HepG2 (cell line): Measurements from ENCODE around the gene TNS4. TPM values are rescaled to one million over a fixed set of nuclear protein-coding genes. Genes with fewer than 3 reads are reported as not detected.

Source experiments
- ATAC-seq: fragments of 200-7000 bp; cut with Tn5 transposase; 3 replicates; pipeline ENCODE4 v1.9.1; 2020; ENCODE audit warnings: mild to moderate bottlenecking, moderate library complexity
- BruUV-seq: library from RNA; stranded (reverse); fragments of 400-500 nt; replicated peaks from 2 replicates; lab custom pipeline; 2021; lab: Mats Ljungman, UMichigan
- CTCF ChIA-PET: fragments of 300-600 bp; formaldehyde crosslinking; extraction: SDS; loops from one replicate; lab custom pipeline; 2021; ENCODE audit warnings: low total read pairs, inconsistent platforms, low intra/inter-chr PET ratio; lab: Yijun Ruan, JAX
- POLR2A ChIA-PET: fragments of 350-600 bp; sonication (Branson Sonifier 250); formaldehyde crosslinking; loops from one replicate; lab custom pipeline; 2020; ENCODE audit warnings: antibody characterized with exemption, inconsistent platforms; lab: Yijun Ruan, JAX
- DNase-seq: peaks from one replicate; pipeline ENCODE4 v3.0.0-alpha.2; 2015; ENCODE audit warnings: low spot score
- FAIRE-seq: peaks from 3 replicates; lab custom pipeline; 2011; peaks lifted over from hg19 to GRCh38; lab: Jason Lieb, UNC
- H2AFZ ChIP-seq: one replicate; pipeline ENCODE4 v1.6.1; 2011; ENCODE audit warnings: low read length, inconsistent platforms
- H3K27ac ChIP-seq: fragments of 300-600 bp; 3 replicates; pipeline ENCODE4 v1.8.0; 2011; ENCODE audit warnings: mixed run types, mild to moderate bottlenecking, mixed read lengths, low read length, inconsistent platforms; ENCODE audit not compliant: insufficient read depth; ENCODE audit errors: extremely low read length
- H3K27me3 ChIP-seq, 2 experiments: fragments of 200-600 bp in 1 of 2; 2 replicates in 1 of 2; 3 replicates in 1 of 2; pipeline versions ENCODE4 v1.6.0 to v1.8.0; 2011; ENCODE audit warnings: low read length in 2 of 2, mild to moderate bottlenecking in 2 of 2, moderate library complexity in 2 of 2, inconsistent platforms in 1 of 2; ENCODE audit not compliant: insufficient read depth in 2 of 2, control insufficient read depth in 1 of 2
- H3K36me3 ChIP-seq, 2 experiments: fragments of 200-600 bp in 1 of 2; replicated peaks in 1 of 2; 2 replicates in 1 of 2; 3 replicates in 1 of 2; pipeline versions ENCODE4 v1.5.1 to v1.8.0; 2011; ENCODE audit warnings: low read length in 2 of 2, inconsistent platforms in 1 of 2; ENCODE audit not compliant: insufficient read depth in 2 of 2, control insufficient read depth in 1 of 2
- H3K4me1 ChIP-seq: 2 replicates; pipeline ENCODE4 v1.5.1; 2012; ENCODE audit warnings: low read length, inconsistent platforms; ENCODE audit not compliant: insufficient read depth
- H3K4me2 ChIP-seq: 2 replicates; pipeline ENCODE4 v1.6.0; 2011; ENCODE audit warnings: low read depth, low read length, inconsistent platforms
- H3K4me3 ChIP-seq, 3 experiments: fragments of 200-600 bp in 1 of 3; sonication (generic), shearing (Covaris generic) in 1 of 3; replicated peaks in 1 of 3; 2 replicates each; pipeline ENCODE4 v1.5.1; 2011 to 2016; ENCODE audit warnings: low read length in 3 of 3, inconsistent platforms in 2 of 3, low read depth in 2 of 3, mild to moderate bottlenecking in 2 of 3, control low read depth in 1 of 3, mixed read lengths in 1 of 3; ENCODE audit not compliant: insufficient read depth in 1 of 3
- H3K79me2 ChIP-seq: one replicate; pipeline ENCODE4 v1.6.1; 2011; ENCODE audit warnings: low read length, inconsistent platforms; ENCODE audit not compliant: insufficient read depth
- H3K9ac ChIP-seq: 2 replicates; pipeline ENCODE4 v1.6.0; 2011; ENCODE audit warnings: mild to moderate bottlenecking, low read depth, low read length, inconsistent platforms; ENCODE audit not compliant: insufficient read depth
- H3K9me3 ChIP-seq: 2 replicates; pipeline ENCODE4 v1.5.1; 2012; ENCODE audit warnings: mild to moderate bottlenecking, low read length
- H4K20me1 ChIP-seq: 2 replicates; pipeline ENCODE4 v1.6.0; 2011; ENCODE audit warnings: inconsistent platforms, mild to moderate bottlenecking, low read length, moderate library complexity; ENCODE audit not compliant: insufficient read depth
- ARID5B ChIP-seq: IDR thresholded peaks from 2 replicates; pipeline ENCODE4 v1.4.0; 2020; ENCODE audit warnings: mild to moderate bottlenecking, missing genetic modification reagents
- GRHL1 ChIP-seq: sonication (generic); formaldehyde crosslinking; conservative IDR thresholded peaks from 2 replicates; pipeline ENCODE4 v1.8.0; 2022; ENCODE audit warnings: missing genetic modification reagents
- HMG20A ChIP-seq: IDR thresholded peaks from 2 replicates; pipeline ENCODE4 v1.6.1; 2016; ENCODE audit warnings: borderline replicate concordance
- MTF2 ChIP-seq: sonication (generic); formaldehyde crosslinking; IDR thresholded peaks from 2 replicates; pipeline ENCODE4 v1.5.0; 2020; ENCODE audit warnings: missing genetic modification reagents, borderline replicate concordance
- PAX8 ChIP-seq: sonication (generic); formaldehyde crosslinking; IDR thresholded peaks from 2 replicates; pipeline ENCODE4 v1.8.0; 2022; ENCODE audit warnings: mild to moderate bottlenecking, missing genetic modification reagents, borderline replicate concordance
- POLR2AphosphoS5 ChIP-seq: IDR thresholded peaks from 2 replicates; pipeline ENCODE4 v1.6.1; 2012; ENCODE audit warnings: low read depth, low read length
- SAP130 ChIP-seq: IDR thresholded peaks from 2 replicates; pipeline ENCODE4 v1.6.1; 2016; ENCODE audit warnings: low read depth
- SOX5 ChIP-seq: IDR thresholded peaks from 2 replicates; pipeline ENCODE4 v1.6.1; 2016; ENCODE audit warnings: borderline replicate concordance
- SOX6 ChIP-seq, 2 experiments: fragments of 450-650 bp in 1 of 2; sonication (generic) in 1 of 2; formaldehyde crosslinking in 1 of 2; IDR thresholded peaks; 2 replicates each; pipeline versions ENCODE4 v1.4.0 to v1.6.1; 2017 to 2020; ENCODE audit warnings: antibody characterized with exemption in 1 of 2, mild to moderate bottlenecking in 1 of 2, missing genetic modification reagents in 1 of 2
- ZBTB46 ChIP-seq: sonication (generic); formaldehyde crosslinking; IDR thresholded peaks from 2 replicates; pipeline ENCODE4 v1.4.0; 2020; ENCODE audit warnings: mild to moderate bottlenecking, missing genetic modification reagents, borderline replicate concordance
- ZNF350 ChIP-seq: sonication (generic); formaldehyde crosslinking; IDR thresholded peaks from 2 replicates; pipeline ENCODE4 v1.4.0; 2020; ENCODE audit warnings: mild to moderate bottlenecking, low read depth, missing genetic modification reagents, borderline replicate concordance
- ZNF615 ChIP-seq: sonication (generic); formaldehyde crosslinking; IDR thresholded peaks from 2 replicates; pipeline ENCODE4 v1.5.0; 2020; ENCODE audit warnings: mild to moderate bottlenecking, missing genetic modification reagents, borderline replicate concordance
- ZUFSP ChIP-seq: sonication (generic); formaldehyde crosslinking; IDR thresholded peaks from 2 replicates; pipeline ENCODE4 v1.9.0; 2021; ENCODE audit warnings: missing genetic modification reagents, mild to moderate bottlenecking, borderline replicate concordance
- WGBS: methylation state at CpG from one replicate; pipeline ENCODE4 v1.1.6; 2017; ENCODE audit warnings: low lambda C conversion rate; 5-methylcytosine and 5-hydroxymethylcytosine counted together
- in situ Hi-C: cut with HindIII; loops from 2 replicates; pipeline ENCODE4 v1.10.0; 2017; ENCODE audit warnings: low pct_unique_long_range_greater_than_20kb; ENCODE audit not compliant: extremely low pct_ligation_motif_present
- intact Hi-C: fragments of 100-400 bp; cut with micrococcal nuclease; formaldehyde crosslinking; loops from one replicate; pipeline ENCODE4 v1.10.0; 2022; ENCODE audit not compliant: unreplicated experiment
- polyA plus RNA-seq, 8 experiments: library from polyadenylated mRNA; depleted of rRNA in 3 of 8; stranded (reverse) in 7 of 8; unstranded in 1 of 8; fragments of >200 nt; fragmentation: Illumina TruSeq in 4 of 8; extraction: Trizol in 4 of 8; gene quantifications; 2 replicates each; pipeline versions ENCODE4 v1.2.1 to v1.2.3, GENCODE V29; 2011 to 2016; ENCODE audit warnings: low read depth in 4 of 8, missing spikeins in 1 of 8, mixed read lengths in 1 of 8; ENCODE audit not compliant: insufficient read depth in 1 of 8
- total RNA-seq, 5 experiments: library from RNA; depleted of rRNA; stranded (reverse); fragments of >200 nt; fragmentation: Illumina TruSeq; extraction: Trizol; gene quantifications; 2 replicates each; pipeline ENCODE4 v1.2.3, GENCODE V29; 2016; ENCODE audit warnings: low read depth in 1 of 5

TNS4 gene
- total and polyA plus RNA-seq, 2 of the 13 experiments (the other 11 are each of a cell fraction or from before 2014, with no cell fraction given): 0.58 to 2.1 TPM

- TF ChIP-seq ARID5B (CRISPR knock-in tag) (peak; percentile 83), SAP130 (CRISPR knock-in tag) (peak; percentile 45; the same call in 1 of the 2 replicates), SOX6 (IDR thresholded peaks at IDR 0.05) (no peak), SOX6 (CRISPR knock-in tag; IDR thresholded peaks at IDR 0.05) (peak; percentile 60; the same call in 1 of the 2 replicates), PAX8 (CRISPR knock-in tag) (no peak), SOX5 (CRISPR knock-in tag) (peak; percentile 63; the same call in 1 of the 2 replicates), HMG20A (peak; percentile 45; the same call in 1 of the 2 replicates)
Observed at GRCh38 chr17:40524243-40524965, 23.0 kb upstream of the TNS4 start (continued).

- no TSS peak for BruUV-seq
- H3K27ac ChIP-seq: no peak overlapping the region
- no peak overlapping the region for H3K4me3 ChIP-seq
- H2AFZ ChIP-seq: no peak overlapping the region
- H3K4me1 ChIP-seq: peaks cover 55% of the 10 kb centered on the region
- in situ Hi-C loops (no loop called here), intact Hi-C loops (no loop called here)
- H3K9me3 ChIP-seq: peaks cover 11% of the 10 kb centered on the region
- ChIA-PET CTCF (no interaction called here), POLR2A (no interaction called here)
- H4K20me1 ChIP-seq: no peaks in the 10 kb centered on the region
- no peaks in the 10 kb centered on the region for H3K36me3 ChIP-seq
- H3K27me3 ChIP-seq: no peaks in the 10 kb centered on the region
- H3K9ac ChIP-seq: no peak overlapping the region
- FAIRE-seq (no peak), ATAC-seq (no peak), DNase-seq (no peak)
- no peaks in the 10 kb centered on the region for H3K79me2 ChIP-seq
- WGBS: 80% methylated on average over 5 of the region's 5 CpGs
- no peak overlapping the region for H3K4me2 ChIP-seq
- TF ChIP-seq ZBTB46 (CRISPR knock-in tag): no peak
- no peak for TF ChIP-seq ZUFSP
- TF ChIP-seq POLR2AphosphoS5: no peak
- no peak for TF ChIP-seq ZNF615 (CRISPR knock-in tag)
- TF ChIP-seq GRHL1 (CRISPR knock-in tag): no peak
- TF ChIP-seq ZNF350 (CRISPR knock-in tag): no peak
- no peak for TF ChIP-seq MTF2 (CRISPR knock-in tag)
Observed at GRCh38 chr17:40522961-40523310, 21.5 kb upstream of the TNS4 start.
